Ishikawa (cell line): ENCODE results near the gene TNFRSF8.

Experiments used
- CEBPB ChIP-seq: IDR thresholded peaks from 2 replicates; pipeline ENCODE4 v1.6.1; 2012
- CREB1 ChIP-seq: IDR thresholded peaks from 2 replicates; pipeline ENCODE4 v1.6.1; 2012; ENCODE audit warnings: low read depth
- EGR1 ChIP-seq: IDR thresholded peaks from 2 replicates; pipeline ENCODE4 v1.6.1; 2012
- EP300 ChIP-seq: IDR thresholded peaks from 2 replicates; pipeline ENCODE4 v1.6.1; 2012; ENCODE audit warnings: borderline replicate concordance
- FOXM1 ChIP-seq: IDR thresholded peaks from 2 replicates; pipeline ENCODE4 v1.6.1; 2012; ENCODE audit warnings: low read depth, borderline replicate concordance
- MAX ChIP-seq: IDR thresholded peaks from 2 replicates; pipeline ENCODE4 v1.6.1; 2012
- NFIC ChIP-seq: IDR thresholded peaks from 2 replicates; pipeline ENCODE4 v1.6.1; 2012
- RAD21 ChIP-seq: IDR thresholded peaks from 2 replicates; pipeline ENCODE4 v1.6.1; 2012; ENCODE audit warnings: low read depth
- TAF1 ChIP-seq: IDR thresholded peaks from 2 replicates; pipeline ENCODE4 v1.6.1; 2012; ENCODE audit warnings: low read depth, mild to moderate bottlenecking
- TCF12 ChIP-seq: IDR thresholded peaks from 2 replicates; pipeline ENCODE4 v1.6.1; 2012; ENCODE audit warnings: low read depth
- TEAD4 ChIP-seq: IDR thresholded peaks from 2 replicates; pipeline ENCODE4 v1.6.1; 2012
- USF1 ChIP-seq: IDR thresholded peaks from 2 replicates; pipeline ENCODE4 v1.6.1; 2012
- YY1 ChIP-seq: IDR thresholded peaks from 2 replicates; pipeline ENCODE4 v1.6.1; 2012; ENCODE audit warnings: low read depth
- ZBTB7A ChIP-seq: IDR thresholded peaks from 2 replicates; pipeline ENCODE4 v1.6.1; 2012; ENCODE audit warnings: low read depth
- TF ChIP-seq, protein P1 (sequence below): IDR thresholded peaks from 2 replicates; pipeline ENCODE4 v1.6.1; 2012; ENCODE audit warnings: low read depth, mild to moderate bottlenecking

Gene TNFRSF8

GRCh38 chr1:12155328-12155727 lies 92.2 kb downstream of the TNFRSF8 start:
- TF ChIP-seq TAF1 (no peak), TEAD4 (no peak), ZBTB7A (no peak)

GRCh38 chr1:12157366-12158231 lies 94.5 kb downstream of the TNFRSF8 start:
- no peak for TF ChIP-seq NFIC
- TF ChIP-seq TEAD4 = no peak
- no peak for TF ChIP-seq TCF12
- TF ChIP-seq EP300 = no peak
- TF ChIP-seq EGR1 = no peak
- TF ChIP-seq, protein P1, sequence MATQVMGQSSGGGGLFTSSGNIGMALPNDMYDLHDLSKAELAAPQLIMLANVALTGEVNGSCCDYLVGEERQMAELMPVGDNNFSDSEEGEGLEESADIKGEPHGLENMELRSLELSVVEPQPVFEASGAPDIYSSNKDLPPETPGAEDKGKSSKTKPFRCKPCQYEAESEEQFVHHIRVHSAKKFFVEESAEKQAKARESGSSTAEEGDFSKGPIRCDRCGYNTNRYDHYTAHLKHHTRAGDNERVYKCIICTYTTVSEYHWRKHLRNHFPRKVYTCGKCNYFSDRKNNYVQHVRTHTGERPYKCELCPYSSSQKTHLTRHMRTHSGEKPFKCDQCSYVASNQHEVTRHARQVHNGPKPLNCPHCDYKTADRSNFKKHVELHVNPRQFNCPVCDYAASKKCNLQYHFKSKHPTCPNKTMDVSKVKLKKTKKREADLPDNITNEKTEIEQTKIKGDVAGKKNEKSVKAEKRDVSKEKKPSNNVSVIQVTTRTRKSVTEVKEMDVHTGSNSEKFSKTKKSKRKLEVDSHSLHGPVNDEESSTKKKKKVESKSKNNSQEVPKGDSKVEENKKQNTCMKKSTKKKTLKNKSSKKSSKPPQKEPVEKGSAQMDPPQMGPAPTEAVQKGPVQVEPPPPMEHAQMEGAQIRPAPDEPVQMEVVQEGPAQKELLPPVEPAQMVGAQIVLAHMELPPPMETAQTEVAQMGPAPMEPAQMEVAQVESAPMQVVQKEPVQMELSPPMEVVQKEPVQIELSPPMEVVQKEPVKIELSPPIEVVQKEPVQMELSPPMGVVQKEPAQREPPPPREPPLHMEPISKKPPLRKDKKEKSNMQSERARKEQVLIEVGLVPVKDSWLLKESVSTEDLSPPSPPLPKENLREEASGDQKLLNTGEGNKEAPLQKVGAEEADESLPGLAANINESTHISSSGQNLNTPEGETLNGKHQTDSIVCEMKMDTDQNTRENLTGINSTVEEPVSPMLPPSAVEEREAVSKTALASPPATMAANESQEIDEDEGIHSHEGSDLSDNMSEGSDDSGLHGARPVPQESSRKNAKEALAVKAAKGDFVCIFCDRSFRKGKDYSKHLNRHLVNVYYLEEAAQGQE = no peak
- TF ChIP-seq TAF1 = no peak
- no peak for TF ChIP-seq MAX
- no peak for TF ChIP-seq ZBTB7A
- no peak for TF ChIP-seq CEBPB
- no peak for TF ChIP-seq RAD21
- no peak for TF ChIP-seq FOXM1
- TF ChIP-seq YY1 = no peak
- TF ChIP-seq CREB1 = no peak
- TF ChIP-seq USF1 = no peak

GRCh38 chr1:12158357-12159092 lies 95.4 kb downstream of the TNFRSF8 start:
- no peak for TF ChIP-seq MAX
- no peak for TF ChIP-seq RAD21
- no peak for TF ChIP-seq TCF12
- no peak for TF ChIP-seq CEBPB
- no peak for TF ChIP-seq EP300
- no peak for TF ChIP-seq TEAD4

DNA sequence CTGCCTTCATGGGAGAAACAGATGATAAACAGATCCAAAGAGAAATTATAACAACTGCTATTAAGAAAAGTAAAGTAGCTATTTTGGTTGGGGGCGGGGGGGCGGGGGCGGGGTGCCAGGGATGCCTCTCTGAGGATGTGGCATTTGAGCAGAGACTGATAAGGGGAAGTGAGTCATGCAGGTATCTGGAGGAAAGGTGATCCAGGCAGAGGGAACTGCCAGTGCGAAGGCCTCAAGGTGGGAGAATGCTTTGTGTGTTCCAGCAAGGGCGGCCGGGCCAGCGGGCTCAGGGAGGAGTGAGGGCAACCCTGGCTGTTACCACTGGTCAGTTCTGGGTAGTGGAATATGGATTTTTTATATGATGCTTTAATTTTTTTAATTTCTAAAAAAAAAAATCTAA lies 96.7 kb downstream of the TNFRSF8 start:
- TF ChIP-seq ZBTB7A (no peak), RAD21 (no peak), EP300 (no peak), EGR1 (no peak), YY1 (no peak), TAF1 (no peak), CEBPB (no peak), TCF12 (no peak), FOXM1 (no peak), USF1 (no peak), MAX (no peak)
- TF ChIP-seq, protein P1 = no peak

DNA sequence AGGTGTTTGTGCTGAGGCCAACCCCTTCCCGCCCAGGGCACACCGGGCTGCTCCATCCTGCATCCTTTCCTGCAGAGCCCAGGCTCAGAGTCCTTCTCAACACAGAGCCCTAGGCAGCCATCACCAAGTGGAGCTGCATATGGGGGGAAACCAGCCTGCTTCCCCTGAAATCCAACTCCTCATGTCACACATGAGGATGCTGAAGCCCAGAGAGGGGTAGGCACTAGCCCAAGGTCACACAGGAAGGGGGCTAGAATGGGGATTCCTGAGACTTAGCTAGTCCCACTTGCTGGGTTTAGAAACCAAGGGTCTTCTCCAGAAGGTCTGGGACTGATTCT lies 98.2 kb downstream of the TNFRSF8 start:
- TF ChIP-seq MAX = no peak
- TF ChIP-seq CEBPB = no peak
- no peak for TF ChIP-seq ZBTB7A
- no peak for TF ChIP-seq TEAD4
- TF ChIP-seq TAF1 = no peak
- TF ChIP-seq CREB1 = no peak
- no peak for TF ChIP-seq EP300
- TF ChIP-seq NFIC = no peak
- TF ChIP-seq RAD21 = no peak
- TF ChIP-seq USF1 = no peak
- no peak for TF ChIP-seq YY1
- TF ChIP-seq FOXM1 = no peak
- TF ChIP-seq, protein P1 = no peak
- no peak for TF ChIP-seq EGR1
- TF ChIP-seq TCF12 = no peak
